Colonic mucosa (tissue), 4 donors: Measurements from ENCODE around the gene SLC30A9. TPM values are rescaled to one million over a fixed set of nuclear protein-coding genes. Genes with fewer than 3 reads are reported as not detected.
A peak's percentile ranks its signal among the peaks of the same experiment; 100 is the strongest.

Experiments used
- DNase-seq: peaks from one replicate; pipeline ENCODE4 v3.0.0-alpha.2; 2020
- H3K27ac ChIP-seq: fragments of 200-600 bp; one replicate; pipeline ENCODE4 v1.8.0; 2021
- H3K27me3 ChIP-seq: fragments of 200-600 bp; one replicate; pipeline ENCODE4 v1.8.0; 2021
- H3K36me3 ChIP-seq: fragments of 200-600 bp; one replicate; pipeline ENCODE4 v1.8.0; 2021
- H3K4me1 ChIP-seq: fragments of 200-600 bp; one replicate; pipeline ENCODE4 v1.8.0; 2021; ENCODE audit warnings: mild to moderate bottlenecking
- H3K4me3 ChIP-seq: fragments of 200-600 bp; one replicate; pipeline ENCODE4 v1.8.0; 2021
- H3K9ac ChIP-seq, 2 donors: one replicate each; pipeline ENCODE4 v1.7.0; 2013; ENCODE audit warnings: control low read depth in 2 of 2, low read depth in 2 of 2, low read length in 2 of 2
- H3K9me3 ChIP-seq: fragments of 200-600 bp; one replicate; pipeline ENCODE4 v1.8.0; 2021
- CTCF ChIP-seq: fragments of 200-600 bp; IDR thresholded peaks from one replicate; pipeline ENCODE4 v1.8.0; 2022; ENCODE audit warnings: antibody characterized with exemption, mild to moderate bottlenecking
- intact Hi-C: fragments of 100-400 bp; cut with DNase I; formaldehyde crosslinking; loops from one replicate; pipeline ENCODE4 v1.14.1; 2022
- total RNA-seq, 2 donors: library from RNA; stranded (reverse); fragmentation: NEBNext Ultra II Directional in 1 of 2; extraction: Animal tissue kit (Norgen Biotek cat#: 25700) in 1 of 2; gene quantifications; one replicate each; pipeline ENCODE4 v1.2.1, GENCODE V29; 2021
- donor health status: healthy.
- donor health status: DM: no; HTN: no; CAD: no.
- donor health status: DM: no; HTN: no; CAD: no.

SLC30A9 gene
- total RNA-seq = 10 to 100 TPM; 70.7 to 81.8 TPM

- peak; percentile 34 for TF ChIP-seq CTCF
- H3K36me3 ChIP-seq = no peaks in the 10 kb centered on the region
Measured at GRCh38 chr4:41990365-41991111, at the start of gene SLC30A9. SLC30A9 (plus strand) TSS chr4:41990530; CDS start chr4:41990652, 122 bp downstream.

GRCh38 chr4:41940834-41941233 lies 49.5 kb upstream of the SLC30A9 start:
- H3K4me1 ChIP-seq = no peaks in the 10 kb centered on the region
- no peaks in the 10 kb centered on the region for H3K9me3 ChIP-seq
- no peak overlapping the region for H3K4me3 ChIP-seq
- no peak overlapping the region for H3K9ac ChIP-seq
- no peaks in the 10 kb centered on the region for H3K27me3 ChIP-seq
- no peak overlapping the region for H3K27ac ChIP-seq
- intact Hi-C loops = no loop called here
- H3K36me3 ChIP-seq = peaks cover 4% of the 10 kb centered on the region
- TF ChIP-seq CTCF = no peak
- no peak for DNase-seq

More at GRCh38 chr4:41990365-41991111, at the start of gene SLC30A9:
- intact Hi-C loops = no loop called here
- peak; percentile 97 for DNase-seq
- Histone ChIP-seq H3K9ac (peak within 1 kb of the TSS; percentile 67 to 90), H3K4me1 (peaks cover 10% of the 10 kb centered on the region), H3K27ac (peak within 1 kb of the TSS; percentile 75), H3K9me3 (no peaks in the 10 kb centered on the region), H3K27me3 (no peaks in the 10 kb centered on the region), H3K4me3 (peak within 1 kb of the TSS; percentile 89)

GRCh38 chr4:41943506-41943905 lies 46.8 kb upstream of the SLC30A9 start:
- no peak overlapping the region for H3K9ac ChIP-seq
- H3K9me3 ChIP-seq = no peaks in the 10 kb centered on the region
- H3K4me3 ChIP-seq = no peak overlapping the region
- peaks cover 4% of the 10 kb centered on the region for H3K36me3 ChIP-seq
- DNase-seq = no peak
- intact Hi-C loops = no loop called here
- no peak overlapping the region for H3K27ac ChIP-seq
- H3K27me3 ChIP-seq = no peaks in the 10 kb centered on the region
- no peak for TF ChIP-seq CTCF
- no peaks in the 10 kb centered on the region for H3K4me1 ChIP-seq

- no peak overlapping the region for H3K9ac ChIP-seq
- intact Hi-C loops = no loop called here
- H3K4me3 ChIP-seq = no peak overlapping the region
- H3K27me3 ChIP-seq = no peaks in the 10 kb centered on the region
- H3K9me3 ChIP-seq = no peaks in the 10 kb centered on the region
- H3K4me1 ChIP-seq = no peaks in the 10 kb centered on the region
- TF ChIP-seq CTCF = no peak
- H3K36me3 ChIP-seq = peaks cover 4% of the 10 kb centered on the region
- no peak overlapping the region for H3K27ac ChIP-seq
- no peak for DNase-seq
Measured at GRCh38 chr4:41944089-41944488, 46.2 kb upstream of the SLC30A9 start.

GRCh38 chr4:41949531-41949930 lies 40.8 kb upstream of the SLC30A9 start:
- no peak for DNase-seq
- Histone ChIP-seq H3K36me3 (no peaks in the 10 kb centered on the region), H3K9me3 (no peaks in the 10 kb centered on the region), H3K4me1 (no peaks in the 10 kb centered on the region), H3K27ac (no peak overlapping the region), H3K27me3 (no peaks in the 10 kb centered on the region), H3K9ac (no peak overlapping the region), H3K4me3 (no peak overlapping the region)
- no peak for TF ChIP-seq CTCF
- intact Hi-C loops = no loop called here
